GM18520 (cell line): ENCODE data around the gene MKX.
"Not testable (repeated sequence)": the region's sequence is repeated elsewhere in the genome, so short reads cannot be mapped to it uniquely, and the experiment has no call there.

Experiments used
- ATAC-seq: cut with Tn5 transposase; IDR thresholded peaks from one replicate; pipeline ENCODE4 v1.9.1; 2021; ENCODE audit not compliant: unreplicated experiment

Gene MKX

GRCh38 chr10:27695088-27695487 is 50.5 kb downstream of the MKX start:
- no peak for ATAC-seq

DNA sequence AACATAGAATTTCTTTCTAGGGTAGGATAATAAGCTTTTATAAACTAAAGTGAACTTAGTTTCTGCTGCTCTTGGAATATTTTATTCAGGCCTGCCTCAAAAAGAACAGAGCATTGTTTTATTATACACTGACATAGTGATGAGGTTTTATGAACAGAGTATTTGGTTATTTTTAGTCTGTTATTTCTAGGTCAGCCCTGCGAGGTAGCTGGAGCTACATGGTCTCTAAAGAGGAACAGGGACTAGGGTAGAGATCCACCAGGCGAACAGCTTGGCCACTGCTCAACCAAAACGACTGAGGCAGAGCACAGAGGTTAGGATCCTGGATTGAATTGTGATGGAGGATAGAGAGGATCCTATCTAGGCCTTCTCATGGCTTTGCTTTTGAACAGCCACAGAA is 53.0 kb downstream of the MKX start:
- no peak for ATAC-seq

- ATAC-seq: no peak
Measured at GRCh38 chr10:27688991-27689390, 56.6 kb downstream of the MKX start.

DNA sequence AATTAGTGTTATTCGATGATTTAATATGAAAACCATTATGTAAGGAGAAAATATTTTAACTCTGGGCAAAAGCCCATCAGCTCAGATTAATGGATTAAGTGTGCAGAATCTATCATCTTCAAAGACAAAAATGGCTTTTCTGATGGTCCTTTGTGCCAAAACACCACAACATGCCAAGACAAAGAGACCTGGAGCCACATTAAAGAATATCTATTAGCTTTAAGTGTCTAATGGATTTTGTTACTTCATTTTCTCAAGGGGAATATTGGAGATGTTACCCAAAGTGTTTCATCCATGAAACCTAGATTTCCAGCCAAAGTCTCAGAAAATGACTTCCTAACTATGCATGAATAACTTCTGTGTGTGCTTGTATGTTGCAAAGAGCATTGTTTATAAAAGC is 57.3 kb downstream of the MKX start:
- no peak for ATAC-seq

DNA sequence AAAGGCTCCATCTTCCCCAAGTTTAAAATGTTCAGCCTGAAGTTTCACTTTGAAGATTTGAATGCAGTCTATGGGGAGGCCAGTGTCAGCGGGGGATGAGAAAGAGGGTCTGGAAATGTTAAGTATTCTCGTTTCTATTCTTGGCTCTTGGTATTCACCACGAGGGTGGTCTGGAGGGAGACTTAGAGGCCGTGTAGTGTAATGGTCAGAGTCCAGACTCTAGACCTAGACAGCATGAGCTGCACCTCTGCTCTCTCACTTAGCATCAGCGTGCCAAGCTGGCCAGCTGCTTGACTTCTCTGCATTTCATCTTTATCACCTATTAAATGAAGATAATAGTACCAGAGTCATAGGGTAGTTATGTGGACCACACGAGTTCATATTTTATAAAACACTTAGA is 57.9 kb downstream of the MKX start:
- no peak for ATAC-seq

- no peak for ATAC-seq
Measured at GRCh38 chr10:27687326-27687725, 58.3 kb downstream of the MKX start.

DNA sequence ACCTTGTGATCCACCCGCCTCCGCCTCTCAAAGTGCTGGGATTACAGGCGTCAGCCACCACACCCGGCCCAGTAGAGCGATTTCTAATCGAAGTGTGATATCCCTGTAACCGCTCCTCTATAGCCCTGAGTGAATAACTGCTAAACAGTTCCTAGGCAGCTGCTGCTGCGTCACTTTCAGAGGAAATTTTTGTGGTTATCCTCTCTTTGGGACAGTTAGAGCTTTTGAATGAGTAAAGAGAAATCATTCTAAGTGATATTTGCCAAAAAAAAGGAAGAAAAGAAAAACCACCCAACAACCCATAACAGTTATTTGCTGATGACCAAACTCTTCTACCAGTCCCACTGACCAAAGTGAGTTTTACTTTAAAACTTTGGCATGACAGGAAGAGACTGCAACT is 59.9 kb downstream of the MKX start:
- no peak for ATAC-seq

DNA sequence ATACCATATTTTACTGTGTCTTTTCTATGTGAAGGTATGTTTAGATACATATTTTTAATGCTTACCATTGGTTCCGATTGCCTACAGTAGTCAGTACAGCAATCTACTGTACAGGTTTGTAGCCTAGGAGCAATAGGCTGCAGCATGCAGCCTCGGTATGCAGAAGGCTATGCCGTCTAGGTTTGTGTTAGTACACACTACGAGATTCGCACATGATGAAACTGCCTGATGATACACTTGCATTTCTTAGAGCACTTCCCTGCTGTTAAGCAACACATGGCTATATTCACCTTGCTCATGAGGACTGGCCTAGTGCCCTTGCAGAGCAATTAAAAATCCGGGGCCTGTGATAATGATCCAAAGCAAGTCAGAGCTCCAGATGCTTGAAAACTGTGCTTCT is 62.4 kb downstream of the MKX start:
- no peak for ATAC-seq

DNA sequence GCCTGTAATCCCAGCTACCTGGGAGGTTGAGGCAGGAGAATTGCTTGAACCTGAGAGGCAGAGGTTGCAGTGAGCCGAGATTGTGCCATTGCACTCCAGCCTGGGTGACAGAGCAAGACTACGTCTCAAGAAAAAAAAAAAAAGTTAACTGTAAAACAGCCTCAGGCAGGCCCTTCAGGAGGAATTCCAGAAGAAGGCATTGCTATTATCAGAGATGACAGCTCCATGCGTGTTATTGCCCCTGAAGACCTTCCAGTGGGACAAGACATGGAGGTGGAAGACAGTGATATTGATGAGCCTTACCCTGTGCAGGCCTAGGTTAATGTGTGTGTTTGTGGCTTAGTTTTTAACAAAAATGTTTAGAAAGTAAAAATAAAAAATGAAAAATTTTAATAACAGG is 63.8 kb downstream of the MKX start:
- not testable (repeated sequence) for ATAC-seq

DNA sequence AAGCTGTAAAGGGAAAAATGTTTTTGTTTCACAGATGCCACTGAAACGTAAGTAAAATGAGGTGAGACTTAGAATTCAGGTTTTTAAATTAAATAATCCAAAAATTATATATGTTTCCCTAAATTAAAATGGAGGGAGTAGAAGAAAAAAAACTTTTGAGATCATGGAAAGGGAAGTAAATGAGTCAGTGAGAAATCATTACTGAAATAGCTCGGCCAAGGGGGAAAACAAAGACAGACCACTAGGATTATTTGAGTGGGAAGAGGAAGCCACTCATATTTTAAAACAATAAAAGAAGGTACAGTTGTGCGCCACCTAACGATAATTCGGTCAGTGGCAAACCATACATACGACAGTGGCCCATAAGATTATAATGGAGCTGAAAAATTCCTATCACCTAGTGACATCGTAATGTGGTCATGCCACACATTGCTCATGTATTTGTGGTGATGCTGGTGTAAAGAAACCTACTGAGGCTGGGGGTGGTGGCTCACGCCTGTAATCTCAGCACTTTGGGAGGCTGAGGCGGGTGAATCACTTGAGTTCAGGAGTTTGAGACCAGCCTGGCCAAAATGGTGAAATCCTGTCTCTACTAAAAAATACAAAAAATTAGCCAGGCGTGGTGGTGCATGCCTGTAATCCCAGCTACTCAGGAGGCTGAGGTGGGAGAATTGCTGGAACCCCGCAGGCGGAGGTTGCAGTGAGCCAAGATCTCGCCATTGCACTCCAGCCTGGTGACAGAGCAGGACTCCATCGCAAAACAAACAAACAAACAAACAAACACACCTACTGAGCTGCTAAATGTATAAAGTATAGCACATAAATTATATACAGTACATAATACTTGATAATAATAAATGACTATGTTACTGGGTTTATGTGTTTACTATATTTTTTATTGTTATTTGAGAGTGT is 64.7 kb downstream of the MKX start:
- ATAC-seq: no peak

DNA sequence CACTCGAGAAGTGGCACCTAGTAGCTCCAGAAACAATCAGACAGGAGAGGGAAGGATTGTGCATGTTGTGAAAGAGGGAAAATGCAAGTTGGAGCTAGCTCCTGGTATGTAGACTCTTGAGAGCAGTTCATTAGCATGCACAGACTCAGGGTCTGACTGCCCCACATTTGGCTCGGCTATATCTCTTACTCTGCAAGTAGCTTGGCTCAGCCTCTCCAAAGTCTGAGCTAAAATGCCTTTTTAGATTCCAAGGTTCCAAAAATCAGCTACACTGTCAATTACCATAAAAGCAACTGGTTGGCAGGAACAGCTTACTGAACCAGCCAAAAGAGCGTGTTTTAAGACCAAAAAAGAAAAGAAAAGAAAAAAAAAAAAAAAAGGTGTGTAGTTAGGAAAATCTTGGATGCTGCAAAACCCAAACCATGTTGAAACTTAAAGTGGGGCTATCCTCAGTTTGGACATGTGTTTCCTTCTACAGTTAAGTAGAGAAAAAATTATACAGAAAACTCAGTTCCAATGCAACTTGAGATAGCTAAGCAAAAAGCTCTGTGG is 65.5 kb downstream of the MKX start:
- no peak for ATAC-seq

- ATAC-seq: no peak
Measured at GRCh38 chr10:27679369-27679912, 66.2 kb downstream of the MKX start.

DNA sequence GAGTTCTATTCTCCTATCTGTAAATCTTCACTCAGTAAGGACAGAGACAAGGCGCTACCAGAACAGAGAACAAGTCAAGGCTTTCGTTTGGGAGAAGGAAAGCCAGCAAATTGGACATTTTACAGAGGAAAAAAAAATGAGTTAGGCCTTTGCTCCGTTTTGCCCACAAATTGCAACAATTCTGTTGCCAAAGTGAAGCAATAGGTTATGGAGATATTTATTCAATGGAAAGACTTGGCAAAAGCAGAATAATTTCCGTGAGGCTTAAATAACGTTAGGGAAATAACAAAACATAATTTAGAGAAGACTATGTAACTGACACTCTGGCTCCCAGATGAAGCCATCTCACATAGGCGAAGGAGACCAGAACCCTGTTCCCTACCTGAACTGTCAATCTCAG is 67.5 kb downstream of the MKX start:
- no peak for ATAC-seq

GRCh38 chr10:27673065-27673464 is 72.6 kb downstream of the MKX start:
- ATAC-seq: no peak

GRCh38 chr10:27671821-27672220 is 73.8 kb downstream of the MKX start:
- ATAC-seq: no peak

- ATAC-seq: no peak
Measured at GRCh38 chr10:27664461-27664860, 81.2 kb downstream of the MKX start.

- ATAC-seq: no peak
Measured at GRCh38 chr10:27663621-27664020, 82.0 kb downstream of the MKX start.

DNA sequence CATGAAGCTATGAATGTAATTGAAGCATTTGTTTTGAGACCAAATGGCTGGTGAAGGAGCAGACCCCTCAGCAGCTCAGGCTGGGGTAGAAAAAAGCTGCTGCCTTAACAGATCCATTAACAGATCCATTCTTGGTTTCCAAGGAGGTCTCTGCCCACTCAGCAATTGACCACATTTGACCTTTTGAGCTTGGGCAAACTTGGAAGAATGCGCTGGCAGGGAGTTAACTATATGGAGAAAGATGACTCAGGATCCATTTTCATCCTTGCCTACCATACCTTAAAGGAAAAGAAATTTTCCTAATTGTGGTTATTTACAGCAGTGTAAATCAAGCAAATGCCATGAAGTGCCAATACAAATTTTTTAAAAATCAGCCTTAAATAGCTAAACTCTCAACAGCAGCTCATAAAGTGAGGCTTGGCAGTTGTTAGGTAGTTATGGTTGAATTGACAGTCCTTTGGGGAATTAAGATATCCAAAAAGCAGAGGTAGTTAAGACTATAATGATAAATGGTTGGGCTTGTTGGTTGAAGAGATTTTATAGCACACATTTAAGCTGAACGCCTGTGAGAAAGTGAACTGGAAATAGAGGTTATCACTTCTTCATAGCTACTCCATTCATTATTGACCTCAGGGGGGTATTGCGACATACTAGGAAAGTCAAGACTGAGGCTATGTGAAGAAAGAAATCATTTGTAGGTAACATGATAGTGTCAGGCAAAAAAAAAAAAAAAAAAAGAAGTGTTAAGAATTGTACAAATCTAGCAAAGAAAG is 83.9 kb downstream of the MKX start:
- no peak for ATAC-seq

DNA sequence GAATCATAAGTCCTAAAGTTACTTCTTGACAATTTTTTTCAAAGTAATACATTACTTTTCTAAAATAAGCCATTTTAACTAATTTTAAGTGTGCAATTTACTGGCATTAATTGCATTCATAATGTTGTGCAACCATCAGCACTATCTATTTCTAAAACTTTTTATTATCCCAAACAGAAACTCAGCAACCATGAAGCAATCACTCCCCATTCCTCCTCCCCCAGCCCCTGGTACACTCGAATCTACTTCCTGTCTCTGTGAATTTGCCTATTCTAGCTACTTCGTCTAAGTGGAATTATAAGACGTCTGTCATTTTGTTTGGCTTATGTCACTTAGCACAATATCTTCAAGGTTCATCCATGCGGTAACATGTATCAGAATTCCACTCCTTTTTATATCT is 84.9 kb downstream of the MKX start:
- ATAC-seq: no peak

- no peak for ATAC-seq
Measured at GRCh38 chr10:27660268-27660667, 85.4 kb downstream of the MKX start.

GRCh38 chr10:27659786-27660185 is 85.8 kb downstream of the MKX start:
- no peak for ATAC-seq

DNA sequence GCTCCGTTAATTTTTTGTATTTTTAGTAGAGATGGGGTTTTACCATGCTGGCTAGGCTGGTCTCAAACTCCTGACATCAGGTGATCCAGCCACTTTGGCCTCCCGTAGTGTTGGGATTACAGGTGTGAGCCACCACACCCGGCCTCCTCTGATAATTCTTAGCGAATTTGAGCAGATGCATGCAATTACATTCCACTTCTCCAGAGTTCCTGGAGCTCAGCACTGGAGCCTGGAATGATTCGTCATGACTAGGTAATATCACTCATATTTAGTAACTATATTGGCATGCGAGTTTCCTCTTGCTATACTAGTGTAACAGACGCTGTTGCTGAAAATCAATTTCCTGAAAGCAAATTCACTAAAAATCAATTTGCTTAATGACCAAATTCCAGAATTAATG is 86.8 kb downstream of the MKX start:
- ATAC-seq: no peak
